ENCODE data around the gene TBXA2R.

Gene TBXA2R

DNA sequence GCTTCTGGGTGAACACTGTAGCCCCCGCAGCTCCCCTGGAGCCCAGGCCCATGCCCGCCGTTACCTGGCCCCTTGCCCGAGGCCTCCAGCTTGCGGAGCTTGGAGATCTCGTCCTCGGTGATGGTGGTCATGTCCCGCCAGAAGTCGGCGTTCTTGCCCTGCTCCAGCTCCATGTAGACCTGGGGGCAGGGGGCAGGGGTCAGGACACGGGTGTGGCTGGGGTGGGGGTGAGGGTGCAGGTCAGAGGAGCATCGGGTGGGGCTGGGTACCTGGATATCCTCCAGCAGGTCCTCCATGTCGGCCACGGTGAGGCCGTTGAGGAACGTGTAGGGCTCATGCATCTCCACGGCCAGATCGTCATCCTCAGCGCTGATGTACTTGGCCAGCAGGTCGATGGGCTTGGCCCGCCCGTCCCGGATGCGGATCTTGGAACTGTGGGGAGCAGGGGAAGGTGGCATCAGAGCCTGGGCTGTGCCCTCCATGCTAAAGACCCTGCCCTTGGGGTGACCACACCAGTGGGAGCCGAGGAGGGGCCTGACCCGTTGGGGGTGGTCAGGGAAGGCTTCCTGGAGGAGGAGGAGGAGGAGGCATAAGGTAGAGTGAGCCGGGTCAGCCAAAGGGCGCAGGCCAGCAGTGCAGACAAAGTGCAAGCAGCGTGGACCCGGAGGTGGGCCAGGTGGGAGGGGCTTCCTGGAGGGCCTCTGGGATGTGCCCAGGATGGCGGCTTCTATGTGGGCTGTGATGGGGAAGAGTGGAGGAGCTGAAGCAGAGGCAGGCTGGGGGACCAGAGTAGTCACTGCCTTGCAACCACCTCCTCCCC is 12.3 kb upstream of the TBXA2R start:
- DNase-seq = no peak

- peak; percentile 22 for DNase-seq
Measured at GRCh38 chr19:3618144-3618810, 11.6 kb upstream of the TBXA2R start.

- no peak for DNase-seq
Measured at GRCh38 chr19:3617463-3617862, 10.8 kb upstream of the TBXA2R start.

GRCh38 chr19:3615524-3616135 is 9.0 kb upstream of the TBXA2R start:
- DNase-seq = no peak

GRCh38 chr19:3614858-3615505 is 8.3 kb upstream of the TBXA2R start:
- DNase-seq = no peak

DNA sequence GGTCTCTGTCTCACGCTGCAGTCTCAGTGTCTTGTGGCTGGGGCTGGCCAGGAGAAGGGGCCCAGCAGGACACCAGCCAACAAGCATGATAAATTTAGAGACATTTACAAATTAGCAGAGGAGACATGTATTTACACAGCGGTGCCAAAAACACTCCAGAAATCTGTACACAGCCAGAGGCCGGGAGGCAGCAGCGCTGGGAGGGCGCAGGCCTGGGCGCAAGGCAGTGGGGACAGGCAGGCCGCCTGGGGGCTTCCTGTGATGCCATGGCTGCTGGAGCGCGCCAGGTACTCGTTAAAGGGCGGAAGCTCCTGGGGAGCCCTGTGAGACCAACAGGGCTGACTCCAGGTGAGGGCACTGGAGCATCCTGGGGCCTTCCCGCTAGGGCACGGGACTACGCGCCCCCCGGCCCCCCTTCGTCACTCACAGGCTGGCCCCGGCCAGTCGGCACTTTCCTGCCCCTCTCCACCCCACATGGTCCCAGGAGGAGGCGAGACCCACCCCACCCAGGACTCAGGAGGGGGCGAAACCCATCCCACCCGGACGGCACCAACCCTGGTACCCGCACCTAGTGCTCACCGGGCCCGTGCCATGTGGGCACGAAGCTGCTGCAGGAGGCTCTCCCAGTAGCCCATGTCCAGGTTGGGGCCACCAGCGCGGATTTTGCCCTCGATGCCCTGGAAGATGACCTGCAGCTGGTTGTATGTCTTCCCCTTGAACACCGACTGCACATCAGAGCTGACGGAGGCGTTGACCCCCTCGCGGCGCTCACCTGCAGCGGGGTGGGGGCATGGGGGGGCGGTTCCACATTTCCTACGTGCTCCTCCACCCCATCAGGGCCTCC is 7.4 kb upstream of the TBXA2R start:
- DNase-seq = no peak

DNA sequence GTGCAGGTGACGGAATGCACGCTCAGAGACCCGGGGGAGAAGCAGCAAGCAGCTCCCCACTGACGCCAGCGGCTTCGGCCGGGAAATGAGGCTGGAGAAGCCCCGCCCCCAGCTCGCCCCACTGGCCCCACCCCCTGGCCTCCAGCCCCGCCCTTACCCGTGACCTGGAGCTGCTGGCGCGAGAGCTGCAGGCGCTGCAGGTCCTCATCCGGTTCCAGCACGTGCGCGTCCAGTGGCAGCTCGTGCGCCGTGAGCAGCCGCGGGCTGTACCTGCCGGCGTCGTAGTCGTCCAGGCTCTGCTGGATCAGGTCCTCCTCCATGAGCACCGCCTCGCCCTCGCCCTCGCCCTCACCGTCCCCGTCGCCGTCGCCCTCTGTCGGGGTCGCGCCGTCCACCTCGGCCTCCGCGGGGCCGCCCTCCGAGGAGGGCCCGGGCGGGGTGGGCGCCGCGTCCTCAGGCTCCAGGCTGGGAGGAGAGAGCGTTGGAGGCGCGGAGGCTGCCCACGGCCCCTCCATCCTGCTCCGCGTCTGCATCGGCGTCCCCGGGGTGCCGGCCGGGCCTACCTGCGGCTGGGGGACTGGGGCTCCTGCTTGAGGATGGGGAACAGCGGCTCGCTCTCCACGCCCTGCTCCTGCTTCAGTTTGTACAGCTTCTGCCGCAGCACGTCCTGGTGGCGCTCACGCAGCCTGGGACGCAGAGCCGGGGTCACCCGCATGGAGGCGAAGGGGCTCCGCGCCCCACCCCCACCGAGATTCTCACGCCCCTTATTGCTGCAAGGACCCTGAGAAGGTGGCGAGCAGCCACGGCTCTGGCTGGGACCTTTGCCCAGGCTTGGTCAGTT is 6.4 kb upstream of the TBXA2R start:
- DNase-seq = no peak

DNA sequence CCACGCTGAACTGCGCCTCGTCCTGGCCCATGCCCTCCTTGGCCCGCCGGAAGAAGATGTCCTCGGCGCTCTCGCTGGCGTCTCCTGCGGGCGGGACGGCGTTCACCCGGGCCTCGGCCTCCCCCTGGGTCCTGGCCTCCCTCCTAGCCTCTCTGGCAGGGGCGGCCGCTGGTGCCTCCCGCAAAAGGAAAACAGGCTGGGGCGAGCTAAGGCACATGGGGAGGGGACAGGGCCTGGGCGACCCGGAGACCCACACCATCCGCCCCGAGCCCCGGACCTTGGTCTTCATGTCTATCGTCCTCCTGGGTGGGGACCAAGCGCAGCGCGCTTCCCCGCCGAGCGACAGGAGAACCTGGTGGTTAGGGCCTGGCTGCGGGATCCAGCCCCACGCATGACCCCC is 5.7 kb upstream of the TBXA2R start:
- DNase-seq = no peak

- DNase-seq = no peak
Measured at GRCh38 chr19:3611841-3612240, 5.2 kb upstream of the TBXA2R start.

DNA sequence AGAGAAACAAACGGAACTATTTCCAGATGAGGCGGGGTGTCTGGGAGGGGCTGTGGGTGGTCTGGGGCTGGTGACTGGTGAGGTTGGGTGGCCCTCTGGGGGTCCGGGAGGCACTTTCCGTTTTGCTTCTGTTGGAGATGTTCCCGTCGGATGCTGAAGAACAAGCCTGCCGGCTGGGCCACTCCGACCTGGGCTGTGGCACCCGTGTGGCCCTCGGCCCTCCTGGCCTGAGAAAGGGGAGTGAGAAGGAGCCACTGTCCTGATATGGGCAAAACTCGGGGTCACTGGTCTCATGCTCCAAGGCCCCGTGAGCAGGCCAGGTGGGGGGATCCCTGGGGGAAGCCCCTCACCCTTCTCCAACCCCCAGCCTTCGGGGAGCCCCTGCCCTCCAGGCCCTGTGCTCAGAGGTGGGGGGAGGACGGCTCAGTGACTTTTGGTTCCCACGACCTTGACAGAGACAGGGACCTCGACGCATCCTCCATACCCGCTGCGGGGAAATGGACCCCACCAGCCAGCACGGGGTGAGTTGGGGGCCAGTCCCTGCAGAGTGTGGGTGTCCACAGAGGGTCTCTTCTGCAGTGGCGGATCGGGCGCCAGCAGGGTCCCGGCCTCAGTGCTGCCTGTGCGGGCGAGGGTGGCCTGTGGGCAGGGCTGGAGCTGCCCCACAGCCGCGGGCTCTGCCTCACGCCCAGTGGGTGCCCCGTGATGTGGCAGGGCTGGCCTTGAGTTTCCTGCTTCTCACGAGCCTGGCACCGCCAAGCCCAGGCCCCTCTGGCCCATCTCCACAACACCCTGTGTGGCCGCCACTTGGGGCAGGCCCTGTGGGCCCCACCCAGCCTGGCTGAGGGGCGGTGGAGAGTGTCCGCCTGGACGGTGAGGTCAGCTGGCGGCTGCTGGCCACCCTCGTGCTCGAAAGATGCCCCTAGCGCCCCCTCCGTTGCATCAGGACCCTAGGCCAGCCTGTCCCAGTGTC is 4.4 kb upstream of the TBXA2R start:
- no peak for DNase-seq

DNA sequence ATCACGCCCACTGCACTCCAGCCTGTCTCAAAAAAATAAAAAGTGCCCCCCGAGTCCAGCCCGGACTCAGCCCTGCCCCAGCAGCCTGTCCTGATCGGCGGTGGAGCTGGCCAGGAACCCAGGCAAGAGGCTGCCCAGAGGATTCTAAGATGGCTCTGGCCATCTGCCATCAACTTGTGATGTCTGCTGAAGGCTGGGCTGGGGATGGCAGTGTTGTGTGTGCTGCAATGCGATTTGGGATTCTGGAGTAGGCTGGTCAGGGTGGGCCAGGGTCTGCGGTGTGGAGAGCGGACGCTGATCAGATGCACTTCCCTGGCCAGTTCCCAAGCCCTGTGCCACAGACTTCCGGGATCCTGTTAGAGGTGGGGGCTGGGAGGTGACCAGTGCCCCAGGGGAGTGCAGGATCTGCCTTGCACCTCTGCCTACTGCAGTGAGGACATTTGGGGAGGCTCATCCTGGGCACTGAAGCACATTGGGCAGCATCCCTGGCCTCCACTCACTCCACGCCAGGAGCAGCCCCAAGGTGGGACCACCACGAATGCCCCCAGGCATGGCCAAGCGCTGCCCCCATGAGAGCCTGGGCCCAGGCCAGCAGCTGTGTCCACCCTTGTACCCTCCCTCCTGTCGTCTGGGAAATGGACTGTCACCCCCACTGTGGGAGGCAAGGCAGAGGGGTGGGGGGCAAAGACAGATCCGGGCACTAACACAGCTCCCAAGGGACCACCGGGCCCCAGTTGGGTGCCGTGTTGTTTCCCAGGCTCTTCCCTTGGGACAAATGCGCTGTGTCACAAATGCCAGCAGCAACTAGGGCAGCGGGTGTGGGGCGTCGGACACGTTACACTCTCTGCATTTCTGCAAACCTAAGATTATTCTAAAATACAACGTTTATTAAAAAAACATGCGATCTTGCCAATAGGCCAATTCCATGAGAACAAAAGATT is 3.4 kb upstream of the TBXA2R start:
- no peak for DNase-seq

GRCh38 chr19:3608750-3609322 is 2.2 kb upstream of the TBXA2R start:
- DNase-seq = no peak

- DNase-seq = no peak
Measured at GRCh38 chr19:3608079-3608641, 1.5 kb upstream of the TBXA2R start.

DNA sequence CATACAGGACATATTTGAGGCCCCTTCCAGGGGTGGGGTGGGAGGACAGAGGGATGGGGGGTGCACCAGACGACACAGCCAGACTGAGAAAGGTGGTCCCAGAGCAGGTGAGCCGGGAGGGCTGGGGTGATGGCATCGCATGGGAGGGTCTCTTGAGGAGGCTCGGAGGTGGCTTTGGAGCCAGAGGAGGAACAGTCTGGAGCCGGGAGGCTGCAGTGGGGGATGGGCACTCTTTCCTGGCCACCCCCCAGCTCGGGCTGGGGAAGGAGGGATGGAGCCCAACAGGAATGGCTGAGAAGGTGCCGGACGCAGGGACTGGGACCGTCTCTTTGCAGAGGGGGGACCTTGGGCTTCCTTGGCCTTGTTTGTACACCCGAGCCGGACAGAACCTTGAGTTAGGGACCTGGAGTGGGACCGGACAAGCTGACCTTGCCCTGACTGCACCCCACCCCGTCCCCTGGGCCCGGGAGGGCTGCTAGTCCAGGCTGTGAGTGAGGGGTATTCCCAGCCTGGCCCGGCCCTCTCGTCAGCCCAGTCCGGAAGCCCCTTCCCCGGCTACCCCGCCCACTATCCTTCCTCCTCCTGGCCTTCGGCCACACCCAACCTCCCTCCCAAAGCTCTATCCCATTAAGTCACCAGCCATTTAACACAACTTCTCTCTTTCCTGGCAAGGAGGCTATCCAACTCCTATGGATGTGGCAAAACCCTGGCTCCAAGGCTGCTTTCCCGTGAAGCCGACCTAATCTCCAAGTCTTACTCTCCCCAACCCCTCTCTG is 816 bp upstream of the TBXA2R start:
- DNase-seq = peak; percentile 31

GRCh38 chr19:3606174-3606689 is 443 bp downstream of the TBXA2R start:
- peak; percentile 20 for DNase-seq

DNA sequence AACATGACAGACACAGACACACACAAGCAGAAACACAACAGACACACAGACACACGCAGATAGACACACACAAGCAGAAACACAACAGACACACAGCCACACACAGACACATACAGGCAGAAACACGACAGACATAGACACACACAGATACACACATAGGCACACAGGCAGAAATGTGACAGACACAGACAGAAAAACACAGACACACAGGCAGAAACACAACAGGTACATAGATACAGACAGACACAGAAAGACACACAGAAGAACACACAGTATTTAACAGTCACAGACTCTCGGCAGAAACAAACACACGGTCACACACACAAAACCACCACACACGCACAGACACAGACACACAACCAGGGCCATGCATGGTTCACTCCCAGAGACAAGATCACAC is 905 bp downstream of the TBXA2R start:
- DNase-seq = no peak

DNA sequence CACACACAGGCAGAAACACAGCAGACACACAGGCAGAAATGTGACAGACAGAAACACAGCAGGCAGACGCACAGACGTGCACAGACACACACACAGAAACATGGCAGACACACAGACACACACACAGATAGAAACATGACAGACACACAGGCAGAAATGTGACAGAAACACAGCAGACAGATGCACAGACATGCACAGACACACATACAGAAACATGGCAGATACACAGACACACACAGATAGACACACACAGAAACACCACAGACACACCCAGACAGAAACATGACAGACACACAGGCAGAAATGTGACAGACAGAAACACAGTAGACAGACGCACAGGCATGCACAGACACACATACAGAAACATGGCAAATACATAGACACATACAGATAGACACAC is 1.3 kb downstream of the TBXA2R start:
- DNase-seq = no peak

DNA sequence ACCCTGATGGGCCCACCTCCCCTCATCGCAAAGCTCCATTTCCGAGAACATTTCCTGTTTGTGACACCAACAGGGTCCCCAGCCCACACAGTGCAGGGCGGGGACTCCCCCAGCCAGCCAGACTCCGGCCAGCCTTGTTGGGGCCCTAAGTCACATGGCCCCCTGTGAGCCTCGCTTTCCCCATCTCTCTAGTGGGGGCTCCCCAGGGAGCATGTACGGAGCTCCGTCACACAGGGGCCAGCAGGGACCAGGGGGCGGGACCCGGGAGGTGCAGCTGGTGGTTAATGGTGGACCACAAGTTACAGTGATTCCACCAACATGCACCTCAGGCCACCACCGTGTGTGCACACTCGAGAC is 1.7 kb downstream of the TBXA2R start:
- no peak for DNase-seq

Measured in NCI-H82 (cell line).